ENCODE results near the gene RAB27B.

Gene RAB27B

DNA sequence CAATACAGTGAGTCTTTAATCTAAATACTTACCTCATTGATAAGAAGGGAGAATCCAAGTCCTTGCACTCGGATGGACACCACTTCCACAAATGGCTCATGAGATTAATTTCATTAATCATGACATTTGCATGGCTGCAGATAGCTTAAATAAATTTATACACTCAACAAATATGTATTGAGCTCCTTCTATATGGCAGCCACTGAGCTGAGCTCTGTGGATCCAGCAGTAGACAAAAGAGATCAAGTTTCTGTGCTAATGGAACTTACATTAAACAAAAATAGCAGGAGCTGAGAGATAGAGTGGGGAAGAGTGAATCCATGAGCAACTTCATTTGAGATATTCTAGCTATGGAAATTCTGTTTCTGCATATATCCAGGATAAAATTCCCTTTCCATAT is 44.4 kb downstream of the RAB27B start:
- DNase-seq, result no peak

DNA sequence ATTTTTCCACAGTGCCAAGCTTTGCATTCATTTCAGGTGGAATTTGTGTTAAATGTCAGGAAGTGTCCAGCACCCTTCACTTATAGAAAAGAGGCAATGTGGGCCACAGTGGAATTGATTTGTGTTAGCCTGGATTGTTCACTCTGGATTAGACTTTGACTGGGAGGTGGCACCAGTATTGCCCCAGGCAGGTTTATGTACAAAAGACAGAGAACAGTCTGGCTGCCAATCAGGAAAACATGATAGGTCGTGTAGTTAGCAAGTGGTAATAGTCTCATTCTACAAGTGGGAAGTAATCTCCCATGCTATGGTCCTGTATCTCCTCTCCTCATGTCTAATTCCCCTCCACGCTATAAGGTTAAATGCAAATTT is 45.6 kb downstream of the RAB27B start:
- no peak for DNase-seq

DNA sequence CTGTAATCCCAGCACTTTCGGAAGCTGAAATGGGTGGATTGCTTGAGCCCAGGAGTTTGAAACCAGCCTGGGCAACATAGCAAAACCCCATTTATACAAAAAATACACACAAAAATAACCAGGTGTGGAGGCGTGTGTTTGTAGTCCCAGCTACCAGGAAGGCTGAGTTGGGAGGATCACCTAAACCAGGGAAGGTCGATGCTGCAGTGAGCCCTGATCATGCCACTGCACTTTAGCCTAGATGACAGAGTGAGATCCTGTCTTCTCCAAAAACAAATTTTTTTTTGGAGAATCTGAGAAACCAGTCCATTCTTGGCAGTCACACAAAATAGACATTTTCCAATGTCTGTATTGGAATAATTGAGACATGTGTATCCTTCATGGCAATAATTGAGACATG is 46.8 kb downstream of the RAB27B start:
- no peak for DNase-seq

DNA sequence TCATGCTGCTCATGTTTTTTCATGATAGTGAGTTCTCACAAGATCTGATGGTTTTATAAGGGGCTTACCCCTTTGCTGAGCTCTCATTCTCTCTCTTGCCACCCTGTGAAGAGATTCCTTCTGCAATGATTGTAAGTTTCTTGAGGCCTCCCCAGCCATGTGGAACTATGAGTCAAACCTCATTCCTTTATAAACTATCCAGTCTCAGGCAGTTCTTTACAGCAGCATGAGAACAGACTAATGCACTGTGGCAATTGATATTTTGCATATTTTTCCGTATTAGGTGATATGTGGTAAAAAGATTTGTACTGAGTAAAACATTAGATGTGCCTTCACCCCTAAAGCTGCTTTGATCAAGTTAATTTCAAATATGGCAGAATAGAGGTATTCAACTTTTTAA is 48.8 kb downstream of the RAB27B start:
- no peak for DNase-seq

DNA sequence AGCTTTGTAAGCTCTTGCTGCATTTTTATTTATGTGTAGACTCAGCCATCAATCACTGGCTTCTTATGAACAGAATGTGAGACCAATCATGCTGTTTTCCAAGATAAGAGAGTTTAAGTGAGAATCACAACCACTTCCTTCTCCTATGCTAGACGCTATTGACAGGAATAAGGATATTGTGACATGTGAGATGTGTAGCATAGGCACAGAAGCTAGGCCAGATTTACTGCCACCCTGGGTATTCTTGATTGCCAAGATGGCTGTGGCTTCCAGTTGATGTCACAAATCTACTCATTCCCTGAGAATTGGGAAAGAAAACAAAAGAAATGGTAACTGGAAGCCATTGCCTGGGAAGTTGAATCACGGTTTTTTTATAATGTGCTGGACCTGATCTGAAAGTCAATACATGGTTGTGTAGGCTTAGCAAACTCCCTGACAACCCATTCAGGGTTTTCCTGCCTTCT is 49.9 kb downstream of the RAB27B start:
- DNase-seq, result no peak

DNA sequence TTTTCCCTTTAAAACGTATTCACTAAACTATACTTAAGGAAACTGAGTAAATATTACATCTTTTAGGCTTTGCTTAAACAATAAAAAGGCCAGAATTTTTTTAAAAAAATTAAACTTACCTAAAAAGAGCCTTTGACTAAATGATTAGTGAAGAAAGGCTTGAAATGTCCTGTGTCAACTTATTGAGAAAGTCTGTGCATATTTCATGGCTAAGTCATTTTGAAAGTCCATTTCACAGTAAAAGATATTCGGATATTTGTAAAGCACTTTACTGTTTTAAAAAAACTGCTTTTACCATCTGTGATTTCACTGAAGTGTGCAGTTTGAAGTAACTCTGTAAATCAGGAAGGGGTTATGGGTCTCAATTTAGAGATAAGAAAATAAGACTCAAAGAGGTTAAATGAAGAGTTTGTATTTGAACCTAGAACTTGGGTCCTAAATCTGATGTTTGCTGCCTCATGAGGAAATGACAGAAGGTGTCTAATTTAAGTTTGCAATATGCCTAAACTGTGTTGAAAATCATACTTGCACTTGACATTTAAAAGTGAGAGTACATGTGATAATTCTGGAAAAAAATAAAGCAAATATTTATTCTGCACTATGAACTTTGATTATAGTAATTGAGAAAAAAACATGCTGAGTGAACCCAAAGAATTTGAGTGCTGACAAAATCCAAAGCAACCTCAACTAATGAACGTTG is 50.5 kb downstream of the RAB27B start:
- DNase-seq, result no peak

DNA sequence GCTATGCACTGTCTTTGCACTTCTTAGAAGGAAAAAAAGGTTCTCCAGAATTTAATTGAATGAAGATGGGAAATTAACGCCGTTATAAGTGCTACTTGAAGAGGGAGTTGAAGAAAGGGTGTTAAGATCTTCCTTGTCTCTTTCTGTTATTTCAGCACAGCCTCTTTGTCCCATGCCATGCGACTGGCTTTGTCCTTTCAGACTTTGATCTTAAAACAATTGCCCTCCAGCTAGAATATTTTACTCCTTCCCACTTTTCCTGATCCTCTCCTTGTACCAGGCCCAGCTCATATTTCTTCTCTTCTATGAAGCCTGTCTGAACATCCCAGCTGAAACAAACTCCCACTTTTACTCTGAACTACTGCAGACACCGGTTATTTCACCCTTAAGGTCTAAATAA is 51.4 kb downstream of the RAB27B start:
- no peak for DNase-seq

DNA sequence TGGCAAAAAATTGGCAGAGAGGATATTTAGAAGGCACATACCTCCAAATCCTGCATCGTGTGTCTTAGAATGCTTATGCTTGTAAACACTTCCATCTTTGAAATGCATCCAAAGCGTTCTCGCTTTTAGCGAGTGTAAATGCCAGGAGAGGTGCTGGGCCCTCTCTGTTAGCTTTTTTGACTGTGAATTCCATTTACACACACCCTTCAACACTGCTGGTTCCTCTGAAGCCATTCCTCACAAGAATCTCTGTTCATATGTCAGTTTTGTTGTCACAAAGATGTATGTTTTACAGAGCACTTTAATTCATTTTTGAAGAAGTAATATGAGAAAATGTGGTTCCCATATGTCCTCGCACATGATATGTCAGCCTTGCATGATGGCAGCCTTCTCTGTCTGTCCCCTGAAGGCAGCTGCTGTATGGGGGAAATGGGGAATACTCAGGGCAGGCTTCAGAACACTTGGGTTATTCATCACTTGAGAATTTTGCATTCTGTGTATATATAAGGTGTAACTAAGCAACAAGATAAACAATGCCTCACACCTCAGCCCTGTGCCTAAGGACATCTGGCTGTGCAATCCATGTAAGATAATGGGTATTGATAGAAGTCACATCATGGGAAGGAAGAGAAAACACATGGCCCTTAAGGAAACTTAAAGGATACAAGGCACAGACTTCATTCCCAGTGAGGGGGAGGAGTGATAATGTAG is 52.3 kb downstream of the RAB27B start:
- no peak for DNase-seq

DNA sequence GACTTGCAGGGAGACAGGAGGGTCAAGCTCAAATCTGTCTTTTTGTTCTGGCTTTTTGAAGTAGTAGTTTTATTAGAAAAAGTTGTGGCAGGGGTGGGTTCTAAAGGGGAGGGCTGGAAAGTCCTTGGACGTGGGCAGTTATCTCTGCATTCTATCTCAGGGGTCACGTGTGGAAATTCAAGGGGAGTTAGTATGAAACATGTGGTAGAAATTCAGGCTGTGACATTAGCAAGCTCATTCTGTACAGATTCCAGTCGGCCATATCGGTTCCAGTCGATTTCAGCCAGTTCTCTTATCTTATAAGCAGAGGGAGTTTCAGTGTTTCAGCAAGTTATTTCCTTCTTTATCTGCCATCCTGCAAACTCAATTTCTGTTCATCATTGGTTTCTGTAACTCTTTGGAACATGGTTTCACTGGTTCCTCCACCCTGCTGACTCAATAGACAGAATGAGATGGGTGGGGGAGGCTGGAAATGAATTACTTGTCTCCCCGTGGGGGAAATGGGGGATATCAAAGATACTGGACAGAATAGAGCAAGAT is 53.0 kb downstream of the RAB27B start:
- no peak for DNase-seq

DNA sequence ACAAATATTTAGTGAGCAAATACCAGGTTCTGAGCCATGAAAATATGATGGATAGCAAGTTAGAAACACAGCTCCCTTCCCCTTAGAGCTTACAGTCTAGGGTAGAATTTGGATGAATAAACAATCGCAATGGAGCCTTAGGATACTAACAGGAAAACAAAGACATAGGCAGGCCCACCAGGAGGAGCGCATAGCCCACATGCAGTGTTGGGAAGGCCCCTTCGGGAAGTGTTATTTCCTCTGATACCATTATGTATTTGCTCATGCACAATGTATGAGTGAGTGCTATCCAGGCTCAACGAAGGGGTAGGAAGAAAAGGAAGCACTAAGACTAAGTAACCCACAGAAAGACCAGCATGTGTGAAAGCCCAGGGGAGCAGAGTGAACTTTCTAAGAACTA is 54.0 kb downstream of the RAB27B start:
- DNase-seq, result no peak

DNA sequence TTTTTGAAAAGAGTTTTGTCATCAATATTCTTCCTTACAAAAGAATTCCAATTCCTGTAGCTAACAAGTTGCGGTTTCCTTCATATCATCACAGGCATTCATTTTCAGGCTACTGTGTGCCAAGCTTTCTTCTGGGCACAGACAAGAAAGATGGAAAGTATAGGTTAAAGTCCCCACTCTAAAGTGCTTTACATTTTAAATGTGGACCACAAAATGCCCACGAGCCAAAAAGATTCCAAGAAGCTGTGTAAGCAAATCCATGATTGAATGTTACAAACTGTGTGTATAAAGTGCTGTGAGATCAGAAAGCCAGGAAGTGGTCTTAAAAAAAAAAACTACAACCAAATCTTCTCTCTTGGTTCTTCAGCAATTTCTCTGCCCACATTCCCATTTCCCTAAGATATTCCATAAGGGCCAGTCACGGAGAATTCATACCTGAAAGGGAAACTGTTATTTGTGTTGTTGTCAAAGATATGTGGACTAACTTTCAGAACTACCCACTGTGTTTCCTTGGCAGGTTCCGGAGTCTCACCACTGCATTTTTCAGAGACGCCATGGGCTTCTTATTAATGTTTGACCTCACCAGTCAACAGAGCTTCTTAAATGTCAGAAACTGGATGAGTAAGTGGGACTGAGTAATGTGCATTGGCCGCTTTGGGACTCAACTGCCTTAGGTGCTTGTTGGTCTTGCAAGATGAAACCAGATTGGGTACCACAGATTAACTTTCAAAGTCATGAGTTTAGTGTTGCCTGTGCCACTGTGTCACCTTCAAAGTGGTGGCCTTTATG is 55.7 kb downstream of the RAB27B start:
- no peak for DNase-seq

DNA sequence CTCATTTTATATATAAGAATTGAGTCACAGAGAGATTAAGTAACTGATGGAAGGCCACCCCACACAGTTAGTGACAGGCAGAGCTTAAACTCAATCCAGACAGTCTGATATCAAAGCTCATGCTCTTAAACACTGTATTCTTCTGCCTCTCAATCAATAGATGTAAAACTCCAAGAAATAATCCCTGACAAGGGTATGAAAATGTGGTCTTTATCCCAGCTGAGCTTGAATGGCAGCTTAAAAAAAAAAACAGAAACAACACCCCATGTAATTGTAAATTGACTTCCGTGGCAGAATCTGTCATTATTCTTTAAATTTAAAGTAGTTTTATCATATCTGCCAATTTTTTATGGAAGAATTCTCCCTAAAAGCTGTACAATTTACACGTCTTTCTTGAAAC is 60.1 kb downstream of the RAB27B start:
- DNase-seq, result no peak

DNA sequence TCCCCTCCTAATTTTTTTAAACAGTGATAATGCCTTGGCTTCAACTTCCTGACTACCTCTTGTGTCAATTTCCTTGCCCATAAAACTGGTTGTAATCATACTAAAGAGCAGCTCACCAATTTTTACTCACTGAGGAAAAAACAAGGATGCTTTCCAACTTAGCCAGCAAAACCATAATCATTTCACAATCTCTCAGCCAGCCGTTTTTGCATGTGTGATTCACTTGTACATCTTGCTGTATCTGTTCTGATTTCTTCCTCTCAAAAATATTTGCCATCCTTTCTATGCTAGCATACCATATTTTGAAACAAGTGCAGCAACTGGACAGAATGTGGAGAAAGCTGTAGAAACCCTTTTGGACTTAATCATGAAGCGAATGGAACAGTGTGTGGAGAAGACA is 60.7 kb downstream of the RAB27B start:
- DNase-seq, result no peak

DNA sequence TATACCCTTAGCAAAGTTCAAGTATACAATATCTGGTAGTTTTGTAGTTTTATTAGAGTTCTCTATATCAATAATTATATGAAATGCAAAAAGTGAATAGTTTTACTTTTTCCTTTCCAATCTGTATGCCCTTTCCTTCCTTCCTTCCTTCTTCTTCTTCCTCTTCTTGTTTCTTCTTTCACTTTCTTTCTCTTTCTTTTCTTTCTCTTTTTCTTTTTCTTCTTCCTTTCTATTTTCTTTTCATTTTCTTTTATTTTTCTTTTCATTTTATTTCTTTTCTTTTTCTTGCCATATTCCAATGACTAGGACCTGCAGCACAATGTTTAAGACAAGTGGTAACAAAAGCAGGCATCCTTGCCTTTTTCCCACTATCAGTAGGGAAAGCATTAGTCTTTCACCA is 71.2 kb downstream of the RAB27B start:
- DNase-seq, result no peak

DNA sequence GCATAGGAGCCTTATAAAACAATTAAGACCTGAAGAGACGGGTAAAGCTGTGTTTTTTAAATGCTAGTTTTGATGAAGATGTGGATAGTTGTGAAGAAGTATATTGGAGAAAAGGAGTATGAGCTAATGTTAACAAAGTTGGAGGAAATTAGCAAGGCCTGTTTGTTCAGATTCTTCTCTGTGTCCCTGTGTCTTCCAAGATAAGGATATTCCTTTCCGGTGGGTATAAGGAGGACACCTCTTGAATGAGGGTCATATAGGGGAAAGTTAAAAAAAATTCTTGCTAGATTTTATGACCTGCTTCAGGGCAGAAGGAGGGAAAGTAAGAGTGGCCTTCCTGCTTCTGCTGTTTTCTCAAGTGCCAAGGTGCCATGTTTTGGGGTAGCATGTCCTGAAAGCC is 72.0 kb downstream of the RAB27B start:
- no peak for DNase-seq

DNA sequence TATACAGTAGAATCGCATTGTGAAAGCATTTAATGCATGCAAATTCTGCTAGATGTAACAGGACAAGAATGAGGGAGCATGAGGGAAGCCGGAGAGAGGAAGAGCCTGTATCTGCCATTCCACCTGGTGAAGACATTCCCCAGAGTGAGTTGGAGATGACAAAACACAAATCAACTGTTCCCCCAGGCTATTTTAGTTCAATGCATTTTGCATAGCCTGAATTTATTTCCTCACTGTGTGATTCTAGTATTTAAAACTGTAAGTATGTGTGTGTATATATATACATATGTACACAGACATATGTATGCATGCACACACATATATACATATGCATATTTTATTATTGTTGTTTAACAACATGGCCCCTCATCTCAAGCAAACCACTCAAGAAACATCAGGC is 76.3 kb downstream of the RAB27B start:
- no peak for DNase-seq

DNA sequence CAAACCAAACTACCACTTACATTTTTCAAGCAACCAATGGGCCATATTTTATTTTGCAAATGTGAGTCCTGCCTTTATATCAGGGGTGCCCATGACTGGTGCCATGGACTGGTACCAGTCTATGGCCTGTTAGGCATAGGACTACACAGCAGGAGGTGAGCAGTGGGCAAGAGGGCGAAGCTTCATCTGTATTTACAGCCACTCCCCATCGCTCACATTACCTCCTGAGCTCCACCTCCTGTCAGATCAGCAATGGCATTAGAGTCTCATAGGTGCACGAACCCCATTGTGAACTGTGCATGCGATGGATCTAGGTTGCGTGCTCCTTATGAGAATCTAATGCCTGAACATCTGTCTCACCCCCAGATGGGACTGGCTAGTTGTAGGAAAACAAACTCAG is 77.4 kb downstream of the RAB27B start:
- DNase-seq, result no peak

DNA sequence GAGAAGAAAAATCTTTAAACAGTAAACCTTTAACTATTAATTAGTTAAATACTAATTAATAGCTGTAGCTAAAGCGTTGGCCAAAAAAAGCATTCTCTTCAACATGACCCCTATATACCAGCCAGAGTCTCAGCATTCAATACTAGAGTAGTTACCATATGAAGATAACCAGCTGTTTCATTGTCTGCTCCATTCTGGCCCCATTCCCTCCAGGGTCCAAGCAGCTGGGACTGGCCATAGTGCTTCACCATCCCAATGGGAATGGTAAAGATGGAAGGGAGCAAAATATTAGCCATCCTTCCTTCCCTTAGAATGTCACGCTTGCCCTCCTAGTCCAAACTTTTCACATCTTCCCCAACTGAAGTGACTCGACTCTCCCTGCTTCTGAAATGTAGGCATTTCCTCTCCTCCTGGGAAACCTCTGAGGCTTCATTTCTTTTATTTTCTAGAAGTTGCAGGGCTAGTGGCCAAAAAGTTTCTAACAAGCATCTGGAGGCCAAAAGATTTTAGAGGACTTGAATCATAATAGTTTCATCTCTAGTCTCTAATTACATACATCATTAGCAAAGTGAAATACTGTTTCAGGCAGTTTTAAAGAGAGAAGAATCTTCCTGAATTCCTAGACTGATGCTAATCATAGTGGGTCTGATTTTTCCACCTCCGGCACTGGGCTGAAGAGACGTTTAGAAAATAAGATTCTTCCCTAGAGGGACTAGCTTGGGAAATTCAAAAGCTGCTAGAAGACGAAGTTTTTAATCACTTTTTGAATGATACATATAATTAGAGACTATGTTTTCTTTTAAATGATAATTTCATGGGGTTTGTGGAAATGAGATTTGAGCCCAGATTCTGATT is 78.3 kb downstream of the RAB27B start:
- no peak for DNase-seq

DNA sequence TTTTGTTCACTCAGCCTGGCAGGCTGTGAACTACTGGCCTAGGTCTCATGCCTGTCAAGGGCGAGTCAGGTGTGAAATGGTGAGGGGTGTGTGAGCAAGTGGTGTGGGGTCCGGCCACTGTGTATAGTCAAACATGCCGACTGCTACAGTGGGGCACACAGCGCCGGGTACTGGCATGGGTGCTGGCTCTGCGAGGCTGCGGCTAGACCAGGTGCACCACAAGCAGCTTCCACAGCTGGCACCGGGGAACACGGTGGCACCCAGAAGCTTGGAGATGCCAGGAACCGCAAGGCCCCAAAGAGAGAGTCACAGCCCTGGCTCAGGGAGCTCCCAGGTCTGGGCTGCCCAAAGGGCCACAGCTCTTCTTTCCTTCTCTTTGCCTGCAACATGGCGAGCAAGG is 81.3 kb downstream of the RAB27B start:
- DNase-seq, result no peak

DNA sequence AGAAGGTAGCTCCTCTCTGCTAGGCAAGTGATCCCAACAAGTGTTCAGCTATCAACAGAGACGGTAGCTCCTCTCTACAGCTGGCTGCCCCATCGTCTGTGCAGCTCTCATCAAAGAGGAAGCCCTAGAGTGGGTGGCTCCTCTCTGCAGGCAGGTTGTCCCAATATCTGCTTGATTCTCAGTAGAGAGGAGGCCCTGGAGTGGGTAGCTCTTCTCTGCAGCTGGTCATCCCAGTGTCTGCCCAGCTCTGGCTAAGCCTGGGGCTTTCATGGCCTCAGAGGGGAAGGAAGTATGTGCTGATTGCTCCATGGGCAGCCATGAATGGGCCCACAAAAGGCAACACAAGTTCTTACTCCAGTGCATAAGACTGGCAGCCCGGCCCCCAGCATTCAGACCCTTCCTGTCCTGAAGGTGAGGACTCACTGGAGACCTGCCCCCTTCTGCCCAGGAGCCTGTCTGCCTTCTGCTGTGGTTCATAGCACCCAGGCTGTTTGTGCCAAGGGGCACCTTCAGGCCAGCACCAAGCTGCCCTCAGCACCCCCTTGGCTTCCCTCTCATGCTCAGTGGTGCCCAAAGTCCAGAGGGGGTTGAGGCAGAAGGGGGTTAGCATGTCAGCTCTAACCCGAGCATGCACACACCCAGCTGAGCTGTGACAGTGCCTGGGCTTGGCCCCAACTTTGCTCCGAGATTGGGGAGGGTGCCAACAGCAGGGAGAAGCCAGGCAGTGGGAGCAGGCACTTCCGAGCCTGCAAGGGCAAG is 82.1 kb downstream of the RAB27B start:
- DNase-seq, result no peak

DNA sequence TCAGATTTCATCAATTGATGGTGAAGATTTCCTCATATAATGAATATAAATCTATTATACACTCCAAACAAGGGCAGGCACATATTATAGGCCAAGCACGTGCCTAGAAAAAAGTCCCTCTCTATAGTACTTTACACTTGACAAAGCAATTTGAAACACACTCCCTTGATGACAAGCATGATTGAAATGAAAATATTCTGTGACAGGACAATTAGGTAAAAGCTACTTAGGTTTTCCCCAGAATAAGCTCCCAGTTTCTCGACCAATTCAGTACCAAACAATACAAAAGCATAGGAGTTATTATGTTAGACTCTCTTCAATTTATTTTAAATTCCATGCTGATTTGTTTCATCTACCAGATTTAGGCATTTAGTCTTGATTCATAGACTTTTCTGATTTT is 83.3 kb downstream of the RAB27B start:
- DNase-seq, result no peak

DNA sequence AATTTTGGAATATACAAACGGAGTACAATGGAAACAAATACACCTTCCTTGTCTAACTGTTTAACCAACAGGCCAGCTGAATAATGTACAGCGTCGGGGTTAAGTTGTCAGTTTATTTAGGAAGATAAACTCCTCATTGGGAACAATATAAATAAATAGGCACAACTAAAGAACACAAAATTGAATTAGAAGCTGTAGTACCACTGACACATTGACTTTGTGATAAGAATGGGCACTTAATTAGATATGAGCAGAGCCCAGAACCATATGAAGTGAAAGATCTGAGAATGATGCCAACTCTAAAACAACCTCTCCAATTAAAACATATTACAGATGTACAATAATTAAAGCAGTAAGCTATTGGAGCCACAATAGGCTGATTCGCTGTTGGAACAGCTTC is 86.5 kb downstream of the RAB27B start:
- no peak for DNase-seq
